ENCODE data around the gene ASTN2. TPM values are rescaled to one million over a fixed set of nuclear protein-coding genes. Genes with fewer than 3 reads are reported as not detected.

ASTN2 gene
- total and polyA plus RNA-seq, 3 donors from 2014 or later = 55.7 to 157 (median 117) TPM

DNA sequence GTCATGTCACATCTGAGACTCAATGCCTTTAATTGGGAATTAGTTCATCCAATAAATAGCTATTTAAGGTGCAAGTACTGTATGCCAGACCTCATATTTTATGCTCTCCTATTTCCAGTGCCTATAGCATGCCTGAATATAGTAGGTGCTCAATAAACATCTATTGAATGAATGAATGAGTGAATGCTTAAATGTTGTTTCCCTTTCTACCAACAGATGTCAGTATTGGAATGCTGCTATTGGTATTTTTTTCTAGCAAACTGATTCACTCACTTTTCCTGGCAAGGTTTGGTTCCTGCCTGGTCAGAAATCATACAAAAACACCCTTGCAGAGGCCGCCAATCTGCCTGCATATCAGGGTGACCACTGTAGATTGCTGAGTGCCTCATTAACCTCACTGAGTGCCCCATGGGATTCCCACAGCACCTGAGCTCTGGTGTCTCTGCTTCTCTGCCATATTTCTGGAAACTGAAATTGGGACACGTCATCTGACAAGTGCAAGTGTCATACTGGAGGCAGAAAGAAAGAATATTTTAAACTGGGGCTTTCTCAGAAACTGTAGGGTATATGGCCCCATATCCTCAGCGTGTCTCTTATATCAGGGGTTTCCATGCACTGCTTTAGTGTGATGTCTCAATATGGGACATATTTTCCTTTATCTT, 368.1 kb downstream of the ASTN2 start:
- no peak for DNase-seq
- H3K9me3 ChIP-seq = no peaks in the 10 kb centered on the region
- no peak overlapping the region for H3K4me3 ChIP-seq
- 84 to 91% methylated on average over 3 of the region's 3 CpGs for WGBS, 2 donors
- H3K4me1 ChIP-seq = no peaks in the 10 kb centered on the region
- no peaks in the 10 kb centered on the region for H3K36me3 ChIP-seq (ENCODE audit: low read depth, missing control alignments)
- H3K27ac ChIP-seq = no peak overlapping the region
- TF ChIP-seq, protein P1, sequence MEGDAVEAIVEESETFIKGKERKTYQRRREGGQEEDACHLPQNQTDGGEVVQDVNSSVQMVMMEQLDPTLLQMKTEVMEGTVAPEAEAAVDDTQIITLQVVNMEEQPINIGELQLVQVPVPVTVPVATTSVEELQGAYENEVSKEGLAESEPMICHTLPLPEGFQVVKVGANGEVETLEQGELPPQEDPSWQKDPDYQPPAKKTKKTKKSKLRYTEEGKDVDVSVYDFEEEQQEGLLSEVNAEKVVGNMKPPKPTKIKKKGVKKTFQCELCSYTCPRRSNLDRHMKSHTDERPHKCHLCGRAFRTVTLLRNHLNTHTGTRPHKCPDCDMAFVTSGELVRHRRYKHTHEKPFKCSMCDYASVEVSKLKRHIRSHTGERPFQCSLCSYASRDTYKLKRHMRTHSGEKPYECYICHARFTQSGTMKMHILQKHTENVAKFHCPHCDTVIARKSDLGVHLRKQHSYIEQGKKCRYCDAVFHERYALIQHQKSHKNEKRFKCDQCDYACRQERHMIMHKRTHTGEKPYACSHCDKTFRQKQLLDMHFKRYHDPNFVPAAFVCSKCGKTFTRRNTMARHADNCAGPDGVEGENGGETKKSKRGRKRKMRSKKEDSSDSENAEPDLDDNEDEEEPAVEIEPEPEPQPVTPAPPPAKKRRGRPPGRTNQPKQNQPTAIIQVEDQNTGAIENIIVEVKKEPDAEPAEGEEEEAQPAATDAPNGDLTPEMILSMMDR (IDR thresholded peaks at IDR 0.05) = no peak
- intact Hi-C loops (cut with DNase I; ENCODE audit: low total_unique reads) = no loop called here
- no peaks in the 10 kb centered on the region for H3K27me3 ChIP-seq

GRCh38 chr9:117044241-117044640, 370.6 kb downstream of the ASTN2 start:
- Histone ChIP-seq H3K9me3 (no peaks in the 10 kb centered on the region), H3K4me1 (no peaks in the 10 kb centered on the region), H3K36me3 (ENCODE audit: low read depth, missing control alignments) (no peaks in the 10 kb centered on the region), H3K27me3 (no peaks in the 10 kb centered on the region), H3K27ac (no peak overlapping the region), H3K4me3 (no peak overlapping the region)
- WGBS, 2 donors = 43 to 62% methylated on average over 4 of the region's 4 CpGs
- intact Hi-C loops (cut with DNase I; ENCODE audit: low total_unique reads) = no loop called here
- peak; percentile 19 for DNase-seq
- no peak for TF ChIP-seq POLR2A (IDR thresholded peaks at IDR 0.05)
- TF ChIP-seq, protein P1 (IDR thresholded peaks at IDR 0.05) = no peak

- no peaks in the 10 kb centered on the region for H3K4me1 ChIP-seq
- WGBS, 2 donors = 86 to 97% methylated on average over 1 of the region's 1 CpG
- intact Hi-C loops (cut with DNase I; ENCODE audit: low total_unique reads) = no loop called here
- no peak overlapping the region for H3K27ac ChIP-seq
- H3K4me3 ChIP-seq = no peak overlapping the region
- no peaks in the 10 kb centered on the region for H3K9me3 ChIP-seq
- no peaks in the 10 kb centered on the region for H3K27me3 ChIP-seq
- TF ChIP-seq, protein P1 (IDR thresholded peaks at IDR 0.05) = no peak
- TF ChIP-seq POLR2A (IDR thresholded peaks at IDR 0.05) = no peak
- H3K36me3 ChIP-seq (ENCODE audit: low read depth, missing control alignments) = no peaks in the 10 kb centered on the region
- DNase-seq = no peak
Observed at GRCh38 chr9:117043159-117043558, 371.7 kb downstream of the ASTN2 start.

GRCh38 chr9:117035546-117035945, 379.3 kb downstream of the ASTN2 start:
- TF ChIP-seq, protein P1 (IDR thresholded peaks at IDR 0.05) = no peak
- no peak for TF ChIP-seq POLR2A (IDR thresholded peaks at IDR 0.05)
- WGBS, 2 donors = 64 to 80% methylated on average over 1 of the region's 1 CpG
- intact Hi-C loops (cut with DNase I; ENCODE audit: low total_unique reads) = no loop called here
- H3K36me3 ChIP-seq (ENCODE audit: low read depth, missing control alignments) = no peaks in the 10 kb centered on the region
- no peaks in the 10 kb centered on the region for H3K27me3 ChIP-seq
- no peak for DNase-seq
- H3K4me1 ChIP-seq = no peaks in the 10 kb centered on the region
- H3K4me3 ChIP-seq = no peak overlapping the region
- no peak overlapping the region for H3K27ac ChIP-seq
- H3K9me3 ChIP-seq = no peaks in the 10 kb centered on the region

DNA sequence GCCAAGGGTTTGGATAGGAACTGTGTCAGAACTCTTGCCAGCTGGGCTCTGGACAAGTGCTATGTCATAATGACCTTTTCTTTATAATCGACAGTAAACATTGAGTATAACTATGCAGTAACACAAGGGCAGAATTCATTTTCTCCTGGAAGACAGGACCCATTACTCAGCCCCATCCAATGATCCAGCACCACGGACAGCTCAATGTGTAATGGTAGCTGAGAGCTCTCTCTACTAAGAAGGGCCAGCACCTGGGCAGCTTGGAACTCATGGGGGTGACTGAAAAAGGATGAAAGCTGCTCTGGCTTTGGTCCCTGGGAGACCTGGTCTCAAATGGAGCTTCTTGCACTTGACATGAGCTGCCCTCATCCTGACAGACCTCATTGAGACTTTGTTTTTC, 380.0 kb downstream of the ASTN2 start:
- intact Hi-C loops (cut with DNase I; ENCODE audit: low total_unique reads) = no loop called here
- 21 to 28% methylated on average over 2 of the region's 2 CpGs for WGBS, 2 donors

More for the DNA sequence above, 380.0 kb downstream of the ASTN2 start:
- no peak overlapping the region for H3K27ac ChIP-seq
- no peaks in the 10 kb centered on the region for H3K36me3 ChIP-seq (ENCODE audit: low read depth, missing control alignments)
- no peaks in the 10 kb centered on the region for H3K9me3 ChIP-seq
- no peak for TF ChIP-seq POLR2A (IDR thresholded peaks at IDR 0.05)
- TF ChIP-seq, protein P1 (IDR thresholded peaks at IDR 0.05) = no peak
- no peaks in the 10 kb centered on the region for H3K27me3 ChIP-seq
- H3K4me3 ChIP-seq = no peak overlapping the region
- peak; percentile 15 for DNase-seq
- no peaks in the 10 kb centered on the region for H3K4me1 ChIP-seq

Data from testis (tissue), 3 donors.